Psoas muscle (tissue), 8 donors: ENCODE measurements around the gene BCAT1. TPM values are rescaled to one million over a fixed set of nuclear protein-coding genes. Genes with fewer than 3 reads are reported as not detected.

Experiments used
- ATAC-seq, 4 donors: fragments of 200-7000 bp; cut with Tn5 transposase; one replicate each; pipeline ENCODE4 v1.9.1; 2020; ENCODE audit warnings: moderate library complexity in 3 of 4, mild to moderate bottlenecking in 2 of 4
- DNase-seq, 2 donors: peaks; one replicate each; pipeline ENCODE4 v3.0.0-alpha.2; 2020
- H3K27ac ChIP-seq: fragments of 200-600 bp; one replicate; pipeline ENCODE4 v1.8.0; 2022
- H3K27me3 ChIP-seq, 3 donors: fragments of 200-600 bp in 1 of 3; one replicate each; pipeline versions ENCODE4 v1.6.1 to v1.8.0; 2013 to 2022; ENCODE audit warnings: low read length in 2 of 3, mild to moderate bottlenecking in 2 of 3, moderate library complexity in 1 of 3; ENCODE audit not compliant: insufficient read depth in 3 of 3
- H3K36me3 ChIP-seq, 2 donors: fragments of 200-600 bp in 1 of 2; one replicate each; pipeline versions ENCODE4 v1.6.1 to v1.8.0; 2013 to 2022; ENCODE audit warnings: low read depth in 1 of 2, mild to moderate bottlenecking in 1 of 2, moderate library complexity in 1 of 2; ENCODE audit not compliant: insufficient read depth in 1 of 2
- H3K4me1 ChIP-seq: fragments of 200-600 bp; one replicate; pipeline ENCODE4 v1.8.0; 2022
- H3K4me3 ChIP-seq: fragments of 200-600 bp; one replicate; pipeline ENCODE4 v1.8.0; 2022; ENCODE audit warnings: mild to moderate bottlenecking
- H3K9me3 ChIP-seq: fragments of 200-600 bp; one replicate; pipeline ENCODE4 v1.8.0; 2022
- WGBS, 3 donors: extraction: QIAGEN DNeasy Blood & Tissue Kit; methylation state at CpG; one replicate each; pipeline versions ENCODE4 v1.1.6 to v1.1.7; 2013; 5-methylcytosine and 5-hydroxymethylcytosine counted together
- intact Hi-C, 2 donors: fragments of 100-400 bp; cut with DNase I; formaldehyde crosslinking; loops; one replicate each; pipeline versions ENCODE4 v1.11.0 to v1.14.2; 2022
- polyA plus RNA-seq, 3 donors: library from polyadenylated mRNA; stranded (reverse); fragments of 200-250 nt; gene quantifications; one replicate each; pipeline ENCODE4 v1.2.3, GENCODE V29; 2013
- total RNA-seq, 4 donors: library from RNA; stranded (reverse); fragmentation: NEBNext Ultra II Directional in 2 of 4; extraction: Animal tissue kit (Norgen Biotek cat#: 25700) in 2 of 4; gene quantifications; one replicate each; pipeline versions ENCODE4 v1.2.1 to v1.2.4, GENCODE V29; 2021 to 2023
- TF ChIP-seq, protein P1 (sequence below): fragments of 200-600 bp; IDR thresholded peaks from one replicate; pipeline ENCODE4 v1.8.0; 2022; ENCODE audit warnings: antibody characterized with exemption
- donor health status: healthy with polysubstance abuse.
- donor health status: DM: no; HTN: no; CAD: no; lungs with moderate emphysema.
- donor health status: Bipolar disorder and iron deficiency.
- donor health status: healthy.
- donor health status: DM: yes; HTN: yes; CAD: no.
- donor health status: DM: no; HTN: no; CAD: no.
- donor health status: DM: no; HTN: no; CAD: no.
- donor health status: DM: yes; HTN: yes; CAD: no.

The BCAT1 gene
- total and polyA plus RNA-seq, 7 donors: 0.30 to 3.8 (median 2.7) TPM

DNA sequence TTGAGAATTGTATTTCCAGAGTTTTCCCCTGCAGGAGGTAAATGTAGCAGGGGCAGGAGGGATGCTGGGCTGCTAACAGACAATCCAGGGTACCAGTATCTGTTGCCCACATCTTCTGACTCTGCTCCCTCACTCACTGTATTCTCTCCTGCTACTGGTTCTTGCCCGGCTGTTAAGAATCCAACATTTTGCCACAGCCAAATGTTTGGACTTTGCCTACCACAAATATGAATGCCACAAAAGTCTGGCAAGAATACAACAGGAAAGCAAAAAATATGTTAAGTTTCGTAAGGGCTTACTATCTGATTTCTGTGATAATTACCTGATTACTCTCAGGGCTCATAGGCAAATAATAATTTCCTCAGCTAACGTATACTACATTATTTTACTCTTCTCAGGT lies 160.0 kb downstream of the BCAT1 start:
- TF ChIP-seq, protein P1, sequence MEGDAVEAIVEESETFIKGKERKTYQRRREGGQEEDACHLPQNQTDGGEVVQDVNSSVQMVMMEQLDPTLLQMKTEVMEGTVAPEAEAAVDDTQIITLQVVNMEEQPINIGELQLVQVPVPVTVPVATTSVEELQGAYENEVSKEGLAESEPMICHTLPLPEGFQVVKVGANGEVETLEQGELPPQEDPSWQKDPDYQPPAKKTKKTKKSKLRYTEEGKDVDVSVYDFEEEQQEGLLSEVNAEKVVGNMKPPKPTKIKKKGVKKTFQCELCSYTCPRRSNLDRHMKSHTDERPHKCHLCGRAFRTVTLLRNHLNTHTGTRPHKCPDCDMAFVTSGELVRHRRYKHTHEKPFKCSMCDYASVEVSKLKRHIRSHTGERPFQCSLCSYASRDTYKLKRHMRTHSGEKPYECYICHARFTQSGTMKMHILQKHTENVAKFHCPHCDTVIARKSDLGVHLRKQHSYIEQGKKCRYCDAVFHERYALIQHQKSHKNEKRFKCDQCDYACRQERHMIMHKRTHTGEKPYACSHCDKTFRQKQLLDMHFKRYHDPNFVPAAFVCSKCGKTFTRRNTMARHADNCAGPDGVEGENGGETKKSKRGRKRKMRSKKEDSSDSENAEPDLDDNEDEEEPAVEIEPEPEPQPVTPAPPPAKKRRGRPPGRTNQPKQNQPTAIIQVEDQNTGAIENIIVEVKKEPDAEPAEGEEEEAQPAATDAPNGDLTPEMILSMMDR: no peak
- Histone ChIP-seq H3K4me3 (no peak overlapping the region), H3K27me3 (no peaks in the 10 kb centered on the region), H3K27ac (no peak overlapping the region), H3K4me1 (no peaks in the 10 kb centered on the region), H3K36me3 (no peaks in the 10 kb centered on the region), H3K9me3 (no peaks in the 10 kb centered on the region)
- DNase-seq (no peak), ATAC-seq (no peak)
- intact Hi-C loops: no loop called here
- 78 to 85% (median 78%) methylated on average over 3 of the region's 3 CpGs for WGBS, 3 donors

DNA sequence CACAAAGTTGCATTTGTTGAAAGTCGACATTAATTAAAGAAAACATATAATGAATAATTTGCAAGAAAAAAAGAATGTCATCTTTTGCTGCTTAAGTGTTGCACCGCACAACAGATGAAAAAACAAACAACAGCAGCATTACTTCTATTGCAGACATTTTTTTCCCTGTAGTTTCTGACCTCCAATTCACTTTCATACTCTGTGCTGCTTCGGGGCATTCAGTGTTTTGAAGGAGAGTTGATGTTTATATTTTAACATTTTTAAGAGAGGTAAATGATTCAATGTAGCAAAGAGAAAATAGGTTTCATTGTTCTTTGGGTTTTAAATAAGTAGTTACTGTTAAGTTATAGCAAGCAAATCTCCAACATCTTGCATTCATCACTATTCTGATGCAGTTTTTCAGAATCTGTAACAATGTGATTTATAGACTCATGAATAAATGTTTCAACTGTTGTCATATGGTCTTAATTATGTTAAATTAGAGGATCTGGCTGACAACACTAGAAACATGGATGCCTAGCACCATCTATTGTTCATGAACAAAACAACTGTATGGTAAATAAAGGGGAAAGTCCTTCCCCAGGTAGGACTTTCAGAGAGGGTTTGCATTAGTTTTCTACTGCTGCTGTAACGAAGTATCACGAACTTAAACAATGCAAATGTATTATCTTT lies 168.1 kb downstream of the BCAT1 start:
- no peaks in the 10 kb centered on the region for H3K36me3 ChIP-seq
- H3K9me3 ChIP-seq: no peaks in the 10 kb centered on the region
- no peaks in the 10 kb centered on the region for H3K4me1 ChIP-seq
- ATAC-seq (no peak), DNase-seq (no peak)
- intact Hi-C loops: no loop called here
- no peak overlapping the region for H3K27ac ChIP-seq
- H3K4me3 ChIP-seq: no peak overlapping the region
- no peaks in the 10 kb centered on the region for H3K27me3 ChIP-seq
- 59 to 63% (median 62%) methylated on average over 5 of the region's 5 CpGs for WGBS, 3 donors
- TF ChIP-seq, protein P1: no peak

DNA sequence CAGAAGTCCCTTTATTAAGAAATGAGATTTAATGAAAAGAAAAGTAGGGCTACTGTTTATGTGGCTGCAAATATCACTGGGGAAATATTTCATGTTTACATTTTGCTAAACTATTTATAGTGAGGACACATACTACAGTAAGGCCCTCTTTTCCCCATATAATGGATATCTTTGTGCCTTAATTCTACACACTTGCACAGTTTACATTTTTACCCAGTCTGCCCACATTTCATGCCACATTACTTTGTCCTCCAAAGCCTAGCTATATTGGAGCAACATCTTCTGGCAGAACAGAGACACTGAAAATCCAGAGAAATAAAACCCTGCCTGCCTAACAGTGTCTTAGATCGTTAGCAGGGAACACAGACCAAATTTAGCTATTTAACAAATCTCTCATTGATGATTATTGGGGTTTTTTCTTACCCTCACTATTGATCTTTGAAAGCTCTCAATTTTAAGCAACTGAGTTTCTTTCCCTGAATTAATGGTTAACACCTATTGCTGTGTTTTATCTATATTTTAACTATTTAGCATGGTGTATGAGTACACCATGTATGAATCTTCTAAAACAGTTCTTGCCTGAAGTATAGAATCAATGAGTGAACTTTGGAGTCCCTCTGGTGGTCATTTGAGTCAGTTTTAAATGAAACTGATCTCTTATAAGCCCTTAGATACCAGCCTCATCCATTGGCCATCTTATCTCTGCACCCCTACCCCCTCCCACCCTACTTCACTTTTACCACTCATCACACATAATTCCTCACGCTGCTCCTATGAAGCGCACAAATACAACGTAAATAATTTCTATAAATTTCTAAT lies 170.2 kb downstream of the BCAT1 start:
- DNase-seq (no peak), ATAC-seq (no peak)
- H3K27me3 ChIP-seq: no peaks in the 10 kb centered on the region
- no peaks in the 10 kb centered on the region for H3K9me3 ChIP-seq
- WGBS, 3 donors: 57 to 69% (median 68%) methylated on average over 4 of the region's 4 CpGs
- intact Hi-C loops: no loop called here
- no peaks in the 10 kb centered on the region for H3K4me1 ChIP-seq
- H3K27ac ChIP-seq: no peak overlapping the region
- H3K36me3 ChIP-seq: no peaks in the 10 kb centered on the region
- TF ChIP-seq, protein P1: peak; percentile 15
- H3K4me3 ChIP-seq: no peak overlapping the region

DNA sequence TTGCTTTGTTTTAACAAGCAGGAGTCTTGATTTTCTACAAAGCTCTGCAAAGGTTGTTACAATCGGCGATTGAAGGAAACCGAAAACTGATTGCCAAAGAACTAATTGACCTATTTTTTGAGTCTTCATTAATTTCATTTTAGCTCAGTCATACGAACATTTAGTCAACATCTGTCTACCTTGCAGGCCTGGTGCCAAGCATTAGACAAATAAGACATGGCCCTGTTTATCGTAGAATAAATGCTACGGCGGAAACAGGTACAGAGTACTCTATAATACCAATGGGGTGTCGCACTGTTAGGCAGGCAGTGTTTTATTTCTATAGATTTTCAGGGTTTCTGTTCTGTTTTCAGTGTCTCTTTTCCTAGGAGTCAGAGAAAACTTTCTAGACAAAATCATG lies 171.5 kb downstream of the BCAT1 start:
- no peaks in the 10 kb centered on the region for H3K36me3 ChIP-seq
- H3K9me3 ChIP-seq: no peaks in the 10 kb centered on the region
- no peaks in the 10 kb centered on the region for H3K4me1 ChIP-seq
- TF ChIP-seq, protein P1: no peak
- intact Hi-C loops: no loop called here
- no peak for DNase-seq
- H3K4me3 ChIP-seq: no peak overlapping the region
- no peaks in the 10 kb centered on the region for H3K27me3 ChIP-seq
- no peak overlapping the region for H3K27ac ChIP-seq
- no peak for ATAC-seq
- WGBS, 3 donors: 60 to 65% (median 61%) methylated on average over 8 of the region's 8 CpGs
